Stimulated activated CD4-positive, alpha-beta T cell treated with anti-CD3 and anti-CD28 coated beads, TNF-alpha, amount 100 ng/mL, for 48 hours (primary cell): Measurements from ENCODE around the gene NEURL3.
"Not testable (repeated sequence)": the region's sequence is repeated elsewhere in the genome, so short reads cannot be mapped to it uniquely, and the experiment has no call there.

Experiments
- DNase-seq, 3 donors: peaks; one replicate each; pipeline ENCODE4 v3.0.0-alpha.2; 2020; ENCODE audit warnings: low read depth in 3 of 3

The NEURL3 gene

GRCh38 chr2:96507957-96508520 is 2.9 kb upstream of the NEURL3 start:
- DNase-seq = peak; percentile 72 to 87 (median 83)

- no peak for DNase-seq
Observed at GRCh38 chr2:96506907-96507240, 1.7 kb upstream of the NEURL3 start.

GRCh38 chr2:96506016-96506906 is 1.1 kb upstream of the NEURL3 start:
- no peak for DNase-seq

- DNase-seq = no peak
Observed at GRCh38 chr2:96503637-96504243, 1.4 kb downstream of the NEURL3 start.

GRCh38 chr2:96502891-96503636 is 2.1 kb downstream of the NEURL3 start:
- DNase-seq = no peak

- no peak for DNase-seq
Observed at GRCh38 chr2:96501886-96502810, 3.0 kb downstream of the NEURL3 start.

GRCh38 chr2:96501471-96501874 is 3.7 kb downstream of the NEURL3 start:
- no peak for DNase-seq

GRCh38 chr2:96500385-96501066 is 4.6 kb downstream of the NEURL3 start:
- no peak for DNase-seq

- DNase-seq = no peak
Observed at GRCh38 chr2:96499061-96499960, 5.8 kb downstream of the NEURL3 start.

- not testable (repeated sequence) for DNase-seq
Observed at GRCh38 chr2:96498611-96499010, 6.5 kb downstream of the NEURL3 start.

GRCh38 chr2:96498021-96498431 is 7.1 kb downstream of the NEURL3 start:
- DNase-seq = no peak

GRCh38 chr2:96495982-96496629 is 9.1 kb downstream of the NEURL3 start:
- DNase-seq = no peak

- no peak for DNase-seq
Observed at GRCh38 chr2:96494188-96494587, 11.0 kb downstream of the NEURL3 start.

- DNase-seq = no peak
Observed at GRCh38 chr2:96493072-96493471, 12.1 kb downstream of the NEURL3 start.

- no peak for DNase-seq
Observed at GRCh38 chr2:96491860-96492497, 13.2 kb downstream of the NEURL3 start.

- no peak for DNase-seq
Observed at GRCh38 chr2:96489663-96490062, 15.5 kb downstream of the NEURL3 start.

GRCh38 chr2:96489261-96489660 is 15.9 kb downstream of the NEURL3 start:
- DNase-seq = no peak

GRCh38 chr2:96486696-96487095 is 18.5 kb downstream of the NEURL3 start:
- no peak for DNase-seq
